Measurements from ENCODE around the gene MOCS1.

MOCS1 gene

GRCh38 chr6:39950125-39950720, 16.0 kb upstream of the MOCS1 start:
- Histone ChIP-seq H3K27me3 (ENCODE audit: control insufficient read depth, insufficient read depth, low read length, poor library complexity, severe bottlenecking) (no peaks in the 10 kb centered on the region), H3K27ac (ENCODE audit: insufficient read depth, low read depth, low read length, poor library complexity, severe bottlenecking) (no peak overlapping the region), H3K9me3 (ENCODE audit: control insufficient read depth, low read length) (no peaks in the 10 kb centered on the region), H3K4me1 (ENCODE audit: control insufficient read depth, insufficient read depth, low read length) (no peaks in the 10 kb centered on the region), H3K4me3 (ENCODE audit: insufficient read depth, low read depth, low read length) (no peak overlapping the region), H3K36me3 (ENCODE audit: control insufficient read depth, insufficient read depth, low read length) (no peaks in the 10 kb centered on the region)

DNA sequence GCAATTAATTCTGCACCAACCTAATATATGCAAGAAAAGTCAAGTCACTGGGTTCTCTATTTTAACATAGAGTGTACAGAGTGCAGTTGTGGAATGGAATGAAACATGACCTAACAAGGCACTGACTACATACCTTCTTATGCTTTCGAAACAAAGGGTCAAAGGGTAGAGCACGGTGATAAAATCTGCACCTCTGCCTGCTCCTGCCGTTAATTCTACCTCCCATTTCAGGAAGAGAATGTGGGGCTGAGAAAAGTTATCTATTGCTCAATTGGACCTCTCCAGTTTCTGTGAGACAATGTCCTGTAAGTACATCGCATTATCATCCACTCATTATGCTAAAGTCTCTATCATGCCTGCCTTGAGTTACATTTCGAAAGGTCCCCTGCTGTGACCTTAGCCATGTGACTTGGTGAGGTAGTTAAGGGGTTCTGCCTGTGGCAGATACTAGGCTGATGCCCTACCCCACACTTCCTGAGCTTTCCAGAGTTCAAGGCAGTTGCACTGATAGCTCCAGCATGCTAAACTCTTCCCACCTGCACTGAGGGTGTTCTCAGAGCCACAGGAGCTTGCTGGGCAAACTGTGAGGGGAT, 14.0 kb upstream of the MOCS1 start:
- 75 to 76% methylated on average over 5 of the region's 5 CpGs for WGBS, 2 experiments
- Histone ChIP-seq H3K36me3 (ENCODE audit: control insufficient read depth, insufficient read depth, low read length) (no peaks in the 10 kb centered on the region), H3K9me3 (ENCODE audit: control insufficient read depth, low read length) (no peaks in the 10 kb centered on the region), H3K4me3 (ENCODE audit: insufficient read depth, low read depth, low read length) (no peak overlapping the region), H3K4me1 (ENCODE audit: control insufficient read depth, insufficient read depth, low read length) (no peaks in the 10 kb centered on the region), H3K27ac (ENCODE audit: insufficient read depth, low read depth, low read length, poor library complexity, severe bottlenecking) (no peak overlapping the region), H3K27me3 (ENCODE audit: control insufficient read depth, insufficient read depth, low read length, poor library complexity, severe bottlenecking) (no peaks in the 10 kb centered on the region)

DNA sequence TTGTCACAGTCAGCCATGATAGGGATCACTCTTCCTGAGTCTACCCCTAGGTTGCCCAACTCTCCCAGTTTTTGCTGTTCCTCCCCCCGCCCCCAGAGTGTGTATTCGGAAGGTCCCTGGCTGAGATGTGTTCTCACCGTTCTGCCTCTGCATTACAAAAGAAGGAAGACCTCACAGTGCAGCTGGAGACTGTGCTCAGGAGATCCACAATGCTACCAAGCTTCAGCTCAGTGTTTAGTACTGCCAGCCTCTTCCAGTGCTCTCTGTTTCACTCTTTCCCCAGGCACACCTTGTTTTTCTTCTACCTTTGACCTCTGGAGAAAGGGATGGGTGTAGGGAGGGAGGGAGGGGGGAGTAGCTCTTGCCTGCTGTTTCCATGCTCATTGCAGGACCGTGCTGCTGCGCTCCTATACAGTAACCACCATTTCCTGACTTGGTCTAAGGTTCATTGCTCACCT, 13.4 kb upstream of the MOCS1 start:
- Histone ChIP-seq H3K4me1 (ENCODE audit: control insufficient read depth, insufficient read depth, low read length) (no peaks in the 10 kb centered on the region), H3K27ac (ENCODE audit: insufficient read depth, low read depth, low read length, poor library complexity, severe bottlenecking) (no peak overlapping the region), H3K9me3 (ENCODE audit: control insufficient read depth, low read length) (no peaks in the 10 kb centered on the region), H3K27me3 (ENCODE audit: control insufficient read depth, insufficient read depth, low read length, poor library complexity, severe bottlenecking) (no peaks in the 10 kb centered on the region), H3K4me3 (ENCODE audit: insufficient read depth, low read depth, low read length) (no peak overlapping the region), H3K36me3 (ENCODE audit: control insufficient read depth, insufficient read depth, low read length) (no peaks in the 10 kb centered on the region)
- 39 to 45% methylated on average over 5 of the region's 5 CpGs for WGBS, 2 experiments

DNA sequence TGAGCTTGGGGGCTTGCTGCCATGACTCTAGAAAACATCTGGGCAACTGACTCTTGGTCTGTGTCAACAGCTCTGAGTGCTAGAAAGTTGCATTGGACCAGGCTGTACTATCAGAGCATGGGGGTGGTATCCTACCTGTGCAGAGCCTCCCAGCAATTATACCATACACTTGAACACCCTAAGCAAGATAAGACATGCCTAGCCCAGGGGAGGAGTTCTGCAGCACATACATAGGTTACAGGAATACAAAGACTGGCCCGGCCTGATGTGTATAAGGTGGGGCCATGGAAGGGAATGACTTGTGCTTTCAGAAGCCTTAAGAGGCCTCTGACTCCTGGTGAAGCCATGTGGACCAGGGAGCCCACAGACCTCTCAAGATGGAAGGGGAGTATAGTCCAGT, 11.4 kb upstream of the MOCS1 start:
- 90 to 96% methylated on average over 1 of the region's 1 CpG for WGBS, 2 experiments
- no peaks in the 10 kb centered on the region for H3K36me3 ChIP-seq (ENCODE audit: control insufficient read depth, insufficient read depth, low read length)
- no peak overlapping the region for H3K27ac ChIP-seq (ENCODE audit: insufficient read depth, low read depth, low read length, poor library complexity, severe bottlenecking)
- no peaks in the 10 kb centered on the region for H3K9me3 ChIP-seq (ENCODE audit: control insufficient read depth, low read length)
- no peaks in the 10 kb centered on the region for H3K27me3 ChIP-seq (ENCODE audit: control insufficient read depth, insufficient read depth, low read length, poor library complexity, severe bottlenecking)
- no peaks in the 10 kb centered on the region for H3K4me1 ChIP-seq (ENCODE audit: control insufficient read depth, insufficient read depth, low read length)
- no peak overlapping the region for H3K4me3 ChIP-seq (ENCODE audit: insufficient read depth, low read depth, low read length)

DNA sequence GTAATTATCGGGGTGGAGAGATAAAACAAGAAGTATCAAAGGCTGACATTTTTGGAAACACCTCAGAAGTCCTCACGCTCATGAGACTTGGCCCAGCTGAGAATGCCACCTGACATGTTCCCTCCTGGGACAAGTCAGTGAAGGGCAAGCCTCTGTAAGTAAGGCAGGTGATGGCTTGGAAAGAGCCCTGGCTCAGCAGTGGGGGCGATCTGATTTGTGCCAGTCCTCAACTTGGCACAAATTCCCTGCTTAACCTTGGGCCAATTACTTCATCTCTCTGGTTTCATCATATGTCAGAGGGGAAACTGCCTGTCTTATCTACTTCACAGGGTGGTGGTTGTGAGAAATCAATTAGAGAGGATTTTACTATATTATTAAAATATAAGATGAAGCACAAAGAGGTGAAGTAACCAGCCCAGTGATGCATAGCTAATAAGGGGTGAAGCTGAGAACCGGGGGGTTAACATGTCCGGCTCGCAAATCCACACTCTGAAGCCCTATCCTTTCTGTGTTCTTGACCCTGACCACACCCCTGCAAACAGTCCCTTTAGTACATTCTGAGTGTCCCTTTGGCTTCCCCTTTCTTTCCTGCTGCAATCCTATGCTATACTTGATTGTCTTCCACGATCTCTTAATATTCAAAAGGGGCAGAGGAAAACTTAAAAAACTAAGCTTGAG, 8.8 kb upstream of the MOCS1 start:
- peaks cover 6% of the 10 kb centered on the region for H3K4me1 ChIP-seq (ENCODE audit: control insufficient read depth, insufficient read depth, low read length)
- H3K27ac ChIP-seq (ENCODE audit: insufficient read depth, low read depth, low read length, poor library complexity, severe bottlenecking) = no peak overlapping the region
- H3K27me3 ChIP-seq (ENCODE audit: control insufficient read depth, insufficient read depth, low read length, poor library complexity, severe bottlenecking) = no peaks in the 10 kb centered on the region
- no peaks in the 10 kb centered on the region for H3K9me3 ChIP-seq (ENCODE audit: control insufficient read depth, low read length)
- H3K36me3 ChIP-seq (ENCODE audit: control insufficient read depth, insufficient read depth, low read length) = no peaks in the 10 kb centered on the region
- 93 to 94% methylated on average over 6 to 7 of the region's 7 CpGs for WGBS, 2 experiments
- no peak overlapping the region for H3K4me3 ChIP-seq (ENCODE audit: insufficient read depth, low read depth, low read length)

DNA sequence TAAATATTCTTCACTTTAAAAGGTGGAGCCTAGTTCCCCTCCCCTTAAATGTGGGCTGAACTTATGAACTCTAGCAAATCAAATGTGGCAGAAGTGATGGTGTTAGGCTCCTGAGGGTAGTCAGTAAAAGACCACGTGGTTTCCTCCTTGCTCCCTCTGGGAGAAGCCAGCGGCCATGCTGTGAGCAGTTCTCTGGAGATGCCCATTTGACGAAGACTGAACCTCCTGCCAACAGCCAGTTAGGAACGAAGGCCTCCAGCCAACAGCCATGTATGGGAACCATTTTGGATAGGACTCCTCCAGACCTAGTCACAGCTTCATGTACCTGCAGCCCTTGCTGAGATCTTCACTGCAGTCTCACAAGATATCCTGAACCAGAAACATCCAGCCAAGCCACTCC, 7.6 kb upstream of the MOCS1 start:
- WGBS, 2 experiments = 92 to 93% methylated on average over 4 of the region's 4 CpGs
- H3K4me1 ChIP-seq (ENCODE audit: control insufficient read depth, insufficient read depth, low read length) = peaks cover 8% of the 10 kb centered on the region
- H3K27ac ChIP-seq (ENCODE audit: insufficient read depth, low read depth, low read length, poor library complexity, severe bottlenecking) = no peak overlapping the region
- no peaks in the 10 kb centered on the region for H3K36me3 ChIP-seq (ENCODE audit: control insufficient read depth, insufficient read depth, low read length)
- no peaks in the 10 kb centered on the region for H3K9me3 ChIP-seq (ENCODE audit: control insufficient read depth, low read length)
- H3K27me3 ChIP-seq (ENCODE audit: control insufficient read depth, insufficient read depth, low read length, poor library complexity, severe bottlenecking) = no peaks in the 10 kb centered on the region
- no peak overlapping the region for H3K4me3 ChIP-seq (ENCODE audit: insufficient read depth, low read depth, low read length)

DNA sequence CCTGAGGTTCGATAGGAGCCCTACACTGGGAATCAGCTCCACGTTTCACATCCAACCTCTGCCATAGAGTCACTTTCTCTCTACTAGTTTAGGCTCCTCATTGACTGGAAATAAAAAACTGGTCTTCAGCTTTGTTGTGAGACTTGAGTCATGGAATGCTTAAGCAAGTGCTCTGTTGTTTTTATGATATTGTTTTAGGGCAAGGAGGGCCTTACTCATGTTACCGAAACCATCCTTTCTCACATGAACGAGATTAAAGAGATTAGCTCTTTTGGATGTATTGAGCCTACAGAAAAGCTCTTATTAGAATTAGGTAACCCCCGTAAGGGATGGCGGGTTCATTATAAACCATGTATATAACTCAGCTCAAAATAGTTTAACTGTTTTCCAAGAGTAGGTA, 6.9 kb upstream of the MOCS1 start:
- Histone ChIP-seq H3K27ac (ENCODE audit: insufficient read depth, low read depth, low read length, poor library complexity, severe bottlenecking) (no peak overlapping the region), H3K4me1 (ENCODE audit: control insufficient read depth, insufficient read depth, low read length) (peaks cover 8% of the 10 kb centered on the region), H3K9me3 (ENCODE audit: control insufficient read depth, low read length) (no peaks in the 10 kb centered on the region), H3K4me3 (ENCODE audit: insufficient read depth, low read depth, low read length) (no peak overlapping the region), H3K36me3 (ENCODE audit: control insufficient read depth, insufficient read depth, low read length) (no peaks in the 10 kb centered on the region), H3K27me3 (ENCODE audit: control insufficient read depth, insufficient read depth, low read length, poor library complexity, severe bottlenecking) (no peaks in the 10 kb centered on the region)
- 95 to 96% methylated on average over 4 to 6 of the region's 6 CpGs for WGBS, 2 experiments

DNA sequence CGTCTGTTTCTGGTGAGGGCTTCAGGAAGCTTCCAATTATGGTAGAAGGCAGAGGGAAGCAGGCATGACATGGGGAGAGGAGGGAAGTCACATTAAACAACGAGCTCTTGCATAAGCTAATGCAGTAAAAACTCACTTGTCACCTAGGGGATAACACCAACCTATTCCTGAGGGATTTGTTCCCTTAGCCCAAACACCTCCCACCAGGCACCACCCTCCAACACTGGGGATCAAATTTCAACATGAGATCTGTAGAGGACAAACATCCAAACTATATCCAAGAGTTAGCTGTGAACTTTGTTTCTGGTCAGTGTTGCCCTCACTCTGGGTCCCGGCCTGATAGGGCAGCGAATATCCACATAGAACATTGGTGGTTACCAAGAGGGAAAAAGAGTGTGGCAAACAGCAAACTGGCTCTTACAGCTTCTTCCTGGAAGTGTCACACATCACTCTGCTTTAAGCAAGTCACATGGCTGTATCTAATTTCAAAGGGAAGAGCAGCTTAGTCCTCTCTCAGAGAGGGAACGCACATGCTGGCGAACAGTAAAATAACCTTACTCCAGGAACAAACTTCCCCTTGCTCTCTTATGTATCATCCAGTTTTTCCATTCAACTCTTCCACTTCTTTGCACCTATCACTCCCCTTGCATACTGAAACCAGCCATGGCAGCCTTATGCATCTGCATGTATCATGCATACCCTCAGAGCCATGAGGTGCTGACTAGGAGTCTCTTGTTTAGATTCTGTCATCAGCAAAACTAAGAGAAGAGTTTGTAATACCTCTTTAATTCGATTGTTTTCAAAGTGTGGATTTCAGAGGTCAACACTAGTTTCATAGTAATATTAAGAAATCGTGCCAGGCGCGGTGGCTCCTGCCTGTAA, 4.8 kb upstream of the MOCS1 start:
- Histone ChIP-seq H3K27me3 (ENCODE audit: control insufficient read depth, insufficient read depth, low read length, poor library complexity, severe bottlenecking) (peaks cover 12% of the 10 kb centered on the region), H3K9me3 (ENCODE audit: control insufficient read depth, low read length) (no peaks in the 10 kb centered on the region), H3K4me1 (ENCODE audit: control insufficient read depth, insufficient read depth, low read length) (peaks cover 8% of the 10 kb centered on the region), H3K4me3 (ENCODE audit: insufficient read depth, low read depth, low read length) (no peak overlapping the region), H3K27ac (ENCODE audit: insufficient read depth, low read depth, low read length, poor library complexity, severe bottlenecking) (peak overlapping the region; percentile 36), H3K36me3 (ENCODE audit: control insufficient read depth, insufficient read depth, low read length) (no peaks in the 10 kb centered on the region)
- 80 to 81% methylated on average over 10 of the region's 10 CpGs for WGBS, 2 experiments

DNA sequence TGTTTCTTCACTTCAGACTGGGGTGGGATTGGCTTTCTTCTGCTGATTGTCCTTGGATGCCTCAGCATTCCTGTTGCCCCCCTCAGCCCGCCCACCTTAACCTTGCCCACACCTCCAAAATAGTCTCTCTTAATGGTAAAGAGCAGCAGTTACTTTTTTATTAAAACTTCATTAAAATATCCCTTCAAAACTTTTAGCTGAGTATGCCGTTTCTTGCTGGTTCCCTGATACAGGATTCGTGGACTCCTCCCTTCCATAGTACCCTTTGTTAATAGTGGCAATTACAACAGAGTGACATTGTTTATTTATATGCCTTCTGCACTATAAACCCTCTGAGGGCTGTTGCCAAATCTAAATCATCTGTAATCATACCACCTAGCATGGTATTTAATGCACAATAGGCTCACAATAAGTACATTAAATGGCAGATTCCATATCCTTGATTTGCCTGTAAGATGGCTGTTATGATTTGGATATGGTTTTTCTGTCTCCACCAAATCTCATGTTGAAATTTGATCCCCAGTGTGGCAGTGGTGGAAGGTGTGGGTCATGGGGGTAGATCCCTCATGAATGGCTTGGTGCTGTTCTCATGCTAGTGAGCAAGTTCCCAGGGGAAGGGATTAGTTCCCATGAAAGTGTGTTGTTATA, 3.5 kb upstream of the MOCS1 start:
- peaks cover 8% of the 10 kb centered on the region for H3K4me1 ChIP-seq (ENCODE audit: control insufficient read depth, insufficient read depth, low read length)
- no peaks in the 10 kb centered on the region for H3K9me3 ChIP-seq (ENCODE audit: control insufficient read depth, low read length)
- no peaks in the 10 kb centered on the region for H3K36me3 ChIP-seq (ENCODE audit: control insufficient read depth, insufficient read depth, low read length)
- H3K27ac ChIP-seq (ENCODE audit: insufficient read depth, low read depth, low read length, poor library complexity, severe bottlenecking) = no peak overlapping the region
- H3K4me3 ChIP-seq (ENCODE audit: insufficient read depth, low read depth, low read length) = no peak overlapping the region
- WGBS, 2 experiments = 88 to 100% methylated on average over 3 of the region's 3 CpGs
- H3K27me3 ChIP-seq (ENCODE audit: control insufficient read depth, insufficient read depth, low read length, poor library complexity, severe bottlenecking) = peaks cover 12% of the 10 kb centered on the region
